BLaER1 (cell line): Measurements from ENCODE around the gene IL9.
"Not testable (repeated sequence)": the region's sequence is repeated elsewhere in the genome, so short reads cannot be mapped to it uniquely, and the experiment has no call there.

ENCODE experiments used
- H3K27ac ChIP-seq: shearing (Covaris generic); formaldehyde crosslinking; 2 replicates; pipeline ENCODE4 v1.8.1; 2022
- H3K27me3 ChIP-seq: shearing (Covaris generic); formaldehyde crosslinking; 2 replicates; pipeline ENCODE4 v1.8.1; 2022
- H3K36me3 ChIP-seq: shearing (Covaris generic); formaldehyde crosslinking; 2 replicates; pipeline ENCODE4 v1.8.1; 2022
- H3K4me1 ChIP-seq: shearing (Covaris generic); formaldehyde crosslinking; 2 replicates; pipeline ENCODE4 v1.8.1; 2022
- H3K4me2 ChIP-seq: shearing (Covaris generic); formaldehyde crosslinking; 2 replicates; pipeline ENCODE4 v1.8.1; 2022
- H3K4me3 ChIP-seq: shearing (Covaris generic); formaldehyde crosslinking; 2 replicates; pipeline ENCODE4 v1.8.1; 2022
- H3K9ac ChIP-seq: shearing (Covaris generic); formaldehyde crosslinking; 2 replicates; pipeline ENCODE4 v1.8.1; 2022
- H3K9me3 ChIP-seq: shearing (Covaris generic); formaldehyde crosslinking; 2 replicates; pipeline ENCODE4 v1.8.1; 2022
- H4K20me1 ChIP-seq: shearing (Covaris generic); formaldehyde crosslinking; 2 replicates; pipeline ENCODE4 v1.8.1; 2022
- Cebpa-rat ChIP-seq: shearing (Covaris generic); IDR thresholded peaks from 2 replicates; pipeline ENCODE4 v1.8.1; 2022

Gene IL9

GRCh38 chr5:135859641-135860040 lies 36.0 kb downstream of the IL9 start:
- no peak for TF ChIP-seq Cebpa-rat
- Histone ChIP-seq H3K27me3 (no peaks in the 10 kb centered on the region), H3K27ac (no peak overlapping the region), H3K36me3 (no peaks in the 10 kb centered on the region), H3K4me2 (no peak overlapping the region), H3K9me3 (peaks cover 14% of the 10 kb centered on the region), H3K9ac (no peak overlapping the region), H4K20me1 (no peaks in the 10 kb centered on the region), H3K4me1 (no peaks in the 10 kb centered on the region), H3K4me3 (no peak overlapping the region)

GRCh38 chr5:135859186-135859585 lies 36.5 kb downstream of the IL9 start:
- H3K27ac ChIP-seq, H3K36me3 ChIP-seq, H4K20me1 ChIP-seq, H3K4me1 ChIP-seq, H3K9ac ChIP-seq, H3K4me3 ChIP-seq, H3K4me2 ChIP-seq, H3K27me3 ChIP-seq: not testable (repeated sequence)
- peaks cover 18% of the 10 kb centered on the region for H3K9me3 ChIP-seq

- Histone ChIP-seq H3K27ac (no peak overlapping the region), H3K4me3 (no peak overlapping the region), H4K20me1 (no peaks in the 10 kb centered on the region), H3K36me3 (no peaks in the 10 kb centered on the region), H3K9me3 (peaks cover 29% of the 10 kb centered on the region), H3K9ac (no peak overlapping the region), H3K4me2 (no peak overlapping the region), H3K4me1 (no peaks in the 10 kb centered on the region), H3K27me3 (no peaks in the 10 kb centered on the region)
- no peak for TF ChIP-seq Cebpa-rat
Measured at GRCh38 chr5:135857630-135858311, 37.9 kb downstream of the IL9 start.

- no peak overlapping the region for H3K9ac ChIP-seq
- no peak overlapping the region for H3K4me3 ChIP-seq
- peaks cover 15% of the 10 kb centered on the region for H3K9me3 ChIP-seq
- H3K27me3 ChIP-seq, result no peaks in the 10 kb centered on the region
- H3K4me1 ChIP-seq, result no peaks in the 10 kb centered on the region
- H3K27ac ChIP-seq, result no peak overlapping the region
- H3K36me3 ChIP-seq, result no peaks in the 10 kb centered on the region
- no peak overlapping the region for H3K4me2 ChIP-seq
- H4K20me1 ChIP-seq, result no peaks in the 10 kb centered on the region
- no peak for TF ChIP-seq Cebpa-rat
Measured at GRCh38 chr5:135851915-135852845, 43.5 kb downstream of the IL9 start.

GRCh38 chr5:135851186-135851914 lies 44.3 kb downstream of the IL9 start:
- Histone ChIP-seq H3K9ac (no peak overlapping the region), H3K36me3 (no peaks in the 10 kb centered on the region), H3K9me3 (peaks cover 15% of the 10 kb centered on the region), H3K4me2 (no peak overlapping the region), H4K20me1 (no peaks in the 10 kb centered on the region), H3K27ac (no peak overlapping the region), H3K4me3 (no peak overlapping the region), H3K4me1 (no peaks in the 10 kb centered on the region), H3K27me3 (no peaks in the 10 kb centered on the region)
- no peak for TF ChIP-seq Cebpa-rat

GRCh38 chr5:135850671-135851070 lies 45.0 kb downstream of the IL9 start:
- TF ChIP-seq Cebpa-rat, result no peak
- H3K27me3 ChIP-seq, result no peaks in the 10 kb centered on the region
- H3K27ac ChIP-seq, result no peak overlapping the region
- no peak overlapping the region for H3K4me3 ChIP-seq
- H3K4me1 ChIP-seq, result no peaks in the 10 kb centered on the region
- no peaks in the 10 kb centered on the region for H4K20me1 ChIP-seq
- H3K4me2 ChIP-seq, result no peak overlapping the region
- no peaks in the 10 kb centered on the region for H3K36me3 ChIP-seq
- peaks cover 15% of the 10 kb centered on the region for H3K9me3 ChIP-seq
- H3K9ac ChIP-seq, result no peak overlapping the region

- TF ChIP-seq Cebpa-rat, result no peak
Measured at GRCh38 chr5:135850231-135850630, 45.4 kb downstream of the IL9 start.

GRCh38 chr5:135847976-135848375 lies 47.7 kb downstream of the IL9 start:
- no peaks in the 10 kb centered on the region for H3K36me3 ChIP-seq
- no peaks in the 10 kb centered on the region for H3K27me3 ChIP-seq
- no peak for TF ChIP-seq Cebpa-rat
- no peaks in the 10 kb centered on the region for H4K20me1 ChIP-seq
- no peaks in the 10 kb centered on the region for H3K4me1 ChIP-seq
- H3K4me2 ChIP-seq, result no peak overlapping the region
- no peak overlapping the region for H3K4me3 ChIP-seq
- H3K27ac ChIP-seq, result no peak overlapping the region
- no peak overlapping the region for H3K9ac ChIP-seq
- no peaks in the 10 kb centered on the region for H3K9me3 ChIP-seq

More at GRCh38 chr5:135850231-135850630, 45.4 kb downstream of the IL9 start:
- Histone ChIP-seq H3K36me3 (no peaks in the 10 kb centered on the region), H3K27me3 (no peaks in the 10 kb centered on the region), H3K4me2 (no peak overlapping the region), H3K4me3 (no peak overlapping the region), H3K9ac (no peak overlapping the region), H3K9me3 (peaks cover 15% of the 10 kb centered on the region), H3K27ac (no peak overlapping the region), H3K4me1 (no peaks in the 10 kb centered on the region), H4K20me1 (no peaks in the 10 kb centered on the region)

- Histone ChIP-seq H3K9me3 (no peaks in the 10 kb centered on the region), H3K4me2 (no peak overlapping the region), H3K36me3 (no peaks in the 10 kb centered on the region), H3K4me3 (no peak overlapping the region), H4K20me1 (no peaks in the 10 kb centered on the region), H3K9ac (no peak overlapping the region), H3K27ac (no peak overlapping the region), H3K4me1 (no peaks in the 10 kb centered on the region), H3K27me3 (no peaks in the 10 kb centered on the region)
- no peak for TF ChIP-seq Cebpa-rat
Measured at GRCh38 chr5:135846311-135846710, 49.3 kb downstream of the IL9 start.
